ENCODE measurements around the gene PLXNA3.

DNA sequence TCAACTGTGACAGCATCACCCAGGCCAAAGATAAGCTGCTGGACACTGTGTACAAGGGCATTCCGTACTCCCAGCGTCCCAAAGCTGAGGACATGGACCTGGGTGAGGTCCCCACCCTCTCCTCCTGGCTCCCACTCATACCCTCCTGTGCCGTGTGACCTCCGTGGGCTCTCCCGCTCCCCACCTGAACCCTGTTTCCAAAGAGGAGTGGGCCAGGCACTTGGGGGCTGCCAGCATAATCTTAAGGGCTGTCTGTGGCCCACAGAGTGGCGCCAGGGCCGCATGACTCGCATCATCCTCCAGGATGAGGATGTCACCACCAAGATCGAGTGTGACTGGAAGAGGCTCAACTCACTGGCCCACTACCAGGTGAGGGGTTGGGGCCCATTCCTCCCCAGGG, 11.0 kb downstream of the PLXNA3 start:
- TF ChIP-seq, protein P1, sequence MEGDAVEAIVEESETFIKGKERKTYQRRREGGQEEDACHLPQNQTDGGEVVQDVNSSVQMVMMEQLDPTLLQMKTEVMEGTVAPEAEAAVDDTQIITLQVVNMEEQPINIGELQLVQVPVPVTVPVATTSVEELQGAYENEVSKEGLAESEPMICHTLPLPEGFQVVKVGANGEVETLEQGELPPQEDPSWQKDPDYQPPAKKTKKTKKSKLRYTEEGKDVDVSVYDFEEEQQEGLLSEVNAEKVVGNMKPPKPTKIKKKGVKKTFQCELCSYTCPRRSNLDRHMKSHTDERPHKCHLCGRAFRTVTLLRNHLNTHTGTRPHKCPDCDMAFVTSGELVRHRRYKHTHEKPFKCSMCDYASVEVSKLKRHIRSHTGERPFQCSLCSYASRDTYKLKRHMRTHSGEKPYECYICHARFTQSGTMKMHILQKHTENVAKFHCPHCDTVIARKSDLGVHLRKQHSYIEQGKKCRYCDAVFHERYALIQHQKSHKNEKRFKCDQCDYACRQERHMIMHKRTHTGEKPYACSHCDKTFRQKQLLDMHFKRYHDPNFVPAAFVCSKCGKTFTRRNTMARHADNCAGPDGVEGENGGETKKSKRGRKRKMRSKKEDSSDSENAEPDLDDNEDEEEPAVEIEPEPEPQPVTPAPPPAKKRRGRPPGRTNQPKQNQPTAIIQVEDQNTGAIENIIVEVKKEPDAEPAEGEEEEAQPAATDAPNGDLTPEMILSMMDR (IDR thresholded peaks at IDR 0.05): no peak
- TF ChIP-seq SIN3A (IDR thresholded peaks at IDR 0.05; ENCODE audit: borderline replicate concordance, low read depth, low read length) (no peak), POLR2AphosphoS5 (IDR thresholded peaks at IDR 0.05; ENCODE audit: low read depth, low read length) (no peak), TCF12 (IDR thresholded peaks at IDR 0.05) (no peak), SMC3 (IDR thresholded peaks at IDR 0.05; ENCODE audit: low read depth, low read length) (no peak)

All from SK-N-SH (cell line).